Globus pallidus (tissue), 1 donor: ENCODE data around the gene GPHN.

Experiments used
- DNase-seq: peaks from one replicate; pipeline ENCODE4 v3.0.0-alpha.2; 2015; ENCODE audit warnings: low spot score

The GPHN gene

GRCh38 chr14:67167420-67168109, 659.6 kb downstream of the GPHN start:
- DNase-seq, result no peak

DNA sequence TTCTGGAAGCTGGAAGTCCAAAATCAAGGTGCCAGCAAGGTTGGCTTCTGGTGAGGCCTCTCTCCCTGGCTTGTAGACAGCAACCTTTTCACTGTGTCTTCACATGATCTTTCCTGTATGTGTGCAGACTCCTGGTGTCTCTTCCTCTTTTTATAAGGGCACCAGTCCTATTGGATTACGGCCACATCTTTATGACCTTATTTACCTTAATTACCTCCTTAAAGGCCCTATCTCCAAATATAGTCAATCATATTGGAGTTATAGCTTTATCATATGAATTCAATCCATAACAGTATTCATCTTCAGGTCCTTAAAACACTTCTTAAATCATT, 660.1 kb downstream of the GPHN start:
- no peak for DNase-seq

DNA sequence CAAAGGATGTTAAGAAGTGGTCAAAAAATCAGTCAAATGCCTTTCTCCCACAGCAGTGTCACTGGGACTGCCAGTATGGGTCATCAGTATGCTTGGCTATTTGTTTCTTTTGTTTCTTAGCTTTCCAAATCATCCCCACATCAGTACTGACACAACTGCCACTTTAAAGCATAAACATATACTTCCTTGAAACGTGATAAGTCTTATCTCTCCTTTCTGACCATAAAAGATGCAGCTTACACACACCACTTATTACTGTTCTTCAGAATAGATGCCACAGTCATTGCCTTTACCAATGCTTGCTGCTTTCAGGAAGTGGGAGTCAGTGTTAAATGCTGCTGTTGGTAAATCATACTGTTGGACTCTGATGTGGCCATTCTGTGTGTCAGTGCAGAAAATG, 662.7 kb downstream of the GPHN start:
- no peak for DNase-seq

- no peak for DNase-seq
Measured at GRCh38 chr14:67172056-67172455, 664.1 kb downstream of the GPHN start.

- DNase-seq, result no peak
Measured at GRCh38 chr14:67172520-67172919, 664.6 kb downstream of the GPHN start.

GRCh38 chr14:67173719-67174118, 665.8 kb downstream of the GPHN start:
- DNase-seq, result no peak

GRCh38 chr14:67186172-67186768, 678.3 kb downstream of the GPHN start:
- DNase-seq, result no peak

- no peak for DNase-seq
Measured at GRCh38 chr14:67186789-67187584, 679.0 kb downstream of the GPHN start.

DNA sequence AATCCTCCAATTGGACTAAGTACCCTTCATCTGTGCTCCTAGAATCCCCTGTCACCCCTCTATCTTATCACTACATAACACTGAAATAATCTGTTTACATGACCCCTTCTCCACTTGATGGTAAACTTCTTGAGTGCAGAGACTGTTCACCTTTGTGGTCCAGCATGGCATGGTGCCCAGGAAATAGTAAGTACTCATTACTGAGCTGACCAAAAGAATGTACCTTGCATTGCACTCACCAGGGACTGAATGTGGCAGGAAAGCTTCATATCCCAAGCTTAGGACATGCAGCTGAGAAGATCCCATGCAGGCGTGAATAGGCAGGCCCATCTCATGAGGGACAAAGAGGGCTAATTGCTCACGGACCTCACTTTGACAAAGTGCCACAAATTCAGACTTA, 679.9 kb downstream of the GPHN start:
- no peak for DNase-seq

DNA sequence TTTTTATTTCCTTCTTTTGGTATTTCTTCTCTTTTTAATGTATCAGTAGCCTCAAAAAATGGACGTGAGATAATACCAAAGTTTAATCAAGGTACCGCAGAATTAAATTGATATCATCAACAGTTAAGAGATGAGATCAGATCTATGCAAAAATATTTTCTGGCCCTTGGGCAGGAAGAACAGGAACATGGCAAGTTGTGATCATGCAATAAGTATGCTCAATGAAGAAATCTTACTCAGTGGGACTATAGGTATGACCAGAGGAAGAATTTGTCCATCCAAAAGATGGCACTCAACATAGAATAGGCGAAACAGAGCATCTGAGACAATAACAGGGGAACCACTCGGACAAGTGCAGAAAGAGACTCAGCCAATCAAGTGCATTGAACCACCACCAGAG, 680.4 kb downstream of the GPHN start:
- no peak for DNase-seq

DNA sequence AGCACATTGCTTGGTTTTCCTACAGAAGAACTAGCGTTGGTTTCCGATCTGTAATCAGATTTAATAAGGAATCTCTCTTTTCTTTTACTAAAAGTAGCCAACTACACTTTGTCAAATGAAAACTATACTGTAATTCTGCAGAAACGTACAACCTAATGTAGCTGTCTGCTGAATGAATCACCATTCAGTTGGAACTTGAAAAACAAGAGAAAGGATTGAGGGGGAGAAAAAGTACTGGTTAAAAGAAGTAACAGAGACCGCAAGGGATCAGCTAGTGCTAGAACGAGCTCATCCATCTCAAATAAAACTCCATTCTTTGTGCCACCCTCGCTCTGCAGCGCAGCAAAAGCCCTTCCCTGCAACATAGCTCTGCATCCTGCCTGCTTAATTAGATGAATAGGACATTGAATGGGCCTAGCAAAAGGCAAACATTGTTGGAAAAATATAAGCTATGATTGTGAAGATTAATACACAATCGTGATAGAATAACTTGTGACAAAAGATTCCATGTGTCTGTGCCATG, 683.9 kb downstream of the GPHN start:
- DNase-seq, result peak; percentile 27

GRCh38 chr14:67192366-67192765, 684.4 kb downstream of the GPHN start:
- DNase-seq, result no peak

DNA sequence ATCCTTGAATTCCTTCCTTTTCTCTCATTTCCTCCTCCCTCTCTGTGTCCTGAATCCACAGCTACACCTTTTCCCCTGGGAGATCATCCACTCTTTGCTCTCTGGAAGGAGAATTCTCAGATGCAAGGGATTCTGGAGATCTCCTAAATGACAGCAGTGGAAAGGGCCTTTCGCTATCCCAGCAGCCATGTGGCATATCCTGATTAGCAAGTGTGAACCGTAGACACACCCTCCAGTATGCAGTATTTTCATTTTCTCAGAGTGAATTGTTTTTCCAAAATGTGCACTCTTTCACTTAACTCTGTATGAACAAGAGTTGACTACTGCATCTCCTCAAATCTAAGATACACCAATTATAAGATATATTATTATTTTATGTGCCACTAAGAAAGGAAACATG, 687.3 kb downstream of the GPHN start:
- DNase-seq, result no peak

DNA sequence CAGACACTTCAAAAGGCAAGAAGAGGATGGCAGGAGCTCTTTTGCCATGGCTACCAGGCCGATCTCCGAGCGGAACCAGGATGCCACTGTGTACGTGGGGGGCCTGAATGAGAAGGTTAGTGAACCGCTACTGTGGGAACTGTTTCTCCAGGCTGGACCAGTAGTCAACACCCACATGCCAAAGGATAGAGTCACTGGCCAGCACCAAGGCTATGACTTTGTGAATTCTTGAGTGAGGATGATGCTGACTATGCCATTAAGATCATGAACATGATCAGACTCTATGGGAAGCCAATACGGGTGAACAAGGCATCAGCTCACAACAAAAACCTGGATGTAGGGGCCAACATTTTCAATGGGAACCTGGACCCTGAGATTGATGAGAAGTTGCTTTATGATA, 691.1 kb downstream of the GPHN start:
- DNase-seq, result no peak

GRCh38 chr14:67207810-67208209, 699.9 kb downstream of the GPHN start:
- DNase-seq, result no peak

DNA sequence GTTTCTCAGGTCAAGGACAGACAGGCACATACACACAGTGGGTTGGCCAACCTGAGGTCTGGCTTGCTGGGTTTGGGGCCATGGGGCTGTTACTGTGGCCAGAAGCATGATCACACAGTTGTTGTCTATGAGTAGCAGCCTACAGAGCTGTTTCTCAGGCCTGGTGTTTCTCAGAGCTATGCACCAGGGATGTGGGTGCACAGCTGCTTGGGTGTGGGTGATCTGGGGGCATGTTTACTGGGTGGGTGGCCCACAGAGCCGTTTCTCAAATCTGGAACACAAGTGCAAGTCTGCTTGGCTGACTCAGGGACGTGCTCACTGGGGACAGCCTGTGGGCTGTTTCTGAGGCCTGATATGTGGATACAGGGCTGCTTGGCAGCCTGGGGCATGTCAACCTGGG, 710.2 kb downstream of the GPHN start:
- no peak for DNase-seq

- no peak for DNase-seq
Measured at GRCh38 chr14:67221248-67221981, 713.5 kb downstream of the GPHN start.

GRCh38 chr14:67221982-67222328, 714.0 kb downstream of the GPHN start:
- DNase-seq, result no peak

- DNase-seq, result no peak
Measured at GRCh38 chr14:67225523-67225922, 717.6 kb downstream of the GPHN start.

GRCh38 chr14:67228325-67228984, 720.5 kb downstream of the GPHN start:
- no peak for DNase-seq
